GM12873 (cell line): ENCODE results near the gene FNDC11.

Experiments used
- TF ChIP-seq, protein P1 (sequence below): IDR thresholded peaks from 2 replicates; pipeline ENCODE4 v1.5.1; 2012; ENCODE audit warnings: low read depth, mild to moderate bottlenecking, moderate library complexity, low read length, control low read depth; ENCODE audit not compliant: insufficient read depth; ENCODE audit errors: missing control alignments

Gene FNDC11

DNA sequence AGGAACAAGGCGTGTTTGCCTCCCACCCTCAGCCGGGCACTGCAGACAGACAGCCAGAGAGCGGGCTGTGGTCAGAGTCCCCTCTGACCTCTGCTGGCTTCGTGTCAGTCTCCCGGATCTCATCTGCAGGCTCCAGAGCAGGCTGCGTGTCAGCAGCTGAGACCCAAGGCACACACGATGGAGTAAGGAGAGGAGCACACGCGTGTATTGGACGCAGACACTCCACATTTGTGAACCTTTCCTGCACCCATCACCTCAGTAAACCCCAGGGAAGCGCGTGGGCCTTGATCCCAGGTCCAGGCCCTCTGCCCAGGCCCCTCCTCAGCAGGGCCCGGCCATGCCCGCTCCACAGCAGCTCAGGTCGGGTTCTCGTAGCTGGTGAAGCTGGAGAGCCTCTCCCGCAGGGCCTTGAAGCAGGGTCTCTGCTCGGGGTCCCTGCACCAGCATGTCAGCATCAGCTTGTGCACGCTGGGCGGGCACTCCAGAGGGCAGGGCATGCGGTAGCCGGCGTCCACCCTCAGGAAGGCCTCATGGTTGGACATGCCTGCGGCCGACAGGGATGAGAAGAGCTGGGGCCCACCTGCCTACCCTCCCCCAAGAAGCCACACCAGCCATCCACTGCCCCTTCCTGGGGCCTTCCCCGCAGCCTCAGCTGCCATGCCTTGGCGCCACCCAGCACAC is 24.6 kb upstream of the FNDC11 start:
- TF ChIP-seq, protein P1, sequence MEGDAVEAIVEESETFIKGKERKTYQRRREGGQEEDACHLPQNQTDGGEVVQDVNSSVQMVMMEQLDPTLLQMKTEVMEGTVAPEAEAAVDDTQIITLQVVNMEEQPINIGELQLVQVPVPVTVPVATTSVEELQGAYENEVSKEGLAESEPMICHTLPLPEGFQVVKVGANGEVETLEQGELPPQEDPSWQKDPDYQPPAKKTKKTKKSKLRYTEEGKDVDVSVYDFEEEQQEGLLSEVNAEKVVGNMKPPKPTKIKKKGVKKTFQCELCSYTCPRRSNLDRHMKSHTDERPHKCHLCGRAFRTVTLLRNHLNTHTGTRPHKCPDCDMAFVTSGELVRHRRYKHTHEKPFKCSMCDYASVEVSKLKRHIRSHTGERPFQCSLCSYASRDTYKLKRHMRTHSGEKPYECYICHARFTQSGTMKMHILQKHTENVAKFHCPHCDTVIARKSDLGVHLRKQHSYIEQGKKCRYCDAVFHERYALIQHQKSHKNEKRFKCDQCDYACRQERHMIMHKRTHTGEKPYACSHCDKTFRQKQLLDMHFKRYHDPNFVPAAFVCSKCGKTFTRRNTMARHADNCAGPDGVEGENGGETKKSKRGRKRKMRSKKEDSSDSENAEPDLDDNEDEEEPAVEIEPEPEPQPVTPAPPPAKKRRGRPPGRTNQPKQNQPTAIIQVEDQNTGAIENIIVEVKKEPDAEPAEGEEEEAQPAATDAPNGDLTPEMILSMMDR = no peak

DNA sequence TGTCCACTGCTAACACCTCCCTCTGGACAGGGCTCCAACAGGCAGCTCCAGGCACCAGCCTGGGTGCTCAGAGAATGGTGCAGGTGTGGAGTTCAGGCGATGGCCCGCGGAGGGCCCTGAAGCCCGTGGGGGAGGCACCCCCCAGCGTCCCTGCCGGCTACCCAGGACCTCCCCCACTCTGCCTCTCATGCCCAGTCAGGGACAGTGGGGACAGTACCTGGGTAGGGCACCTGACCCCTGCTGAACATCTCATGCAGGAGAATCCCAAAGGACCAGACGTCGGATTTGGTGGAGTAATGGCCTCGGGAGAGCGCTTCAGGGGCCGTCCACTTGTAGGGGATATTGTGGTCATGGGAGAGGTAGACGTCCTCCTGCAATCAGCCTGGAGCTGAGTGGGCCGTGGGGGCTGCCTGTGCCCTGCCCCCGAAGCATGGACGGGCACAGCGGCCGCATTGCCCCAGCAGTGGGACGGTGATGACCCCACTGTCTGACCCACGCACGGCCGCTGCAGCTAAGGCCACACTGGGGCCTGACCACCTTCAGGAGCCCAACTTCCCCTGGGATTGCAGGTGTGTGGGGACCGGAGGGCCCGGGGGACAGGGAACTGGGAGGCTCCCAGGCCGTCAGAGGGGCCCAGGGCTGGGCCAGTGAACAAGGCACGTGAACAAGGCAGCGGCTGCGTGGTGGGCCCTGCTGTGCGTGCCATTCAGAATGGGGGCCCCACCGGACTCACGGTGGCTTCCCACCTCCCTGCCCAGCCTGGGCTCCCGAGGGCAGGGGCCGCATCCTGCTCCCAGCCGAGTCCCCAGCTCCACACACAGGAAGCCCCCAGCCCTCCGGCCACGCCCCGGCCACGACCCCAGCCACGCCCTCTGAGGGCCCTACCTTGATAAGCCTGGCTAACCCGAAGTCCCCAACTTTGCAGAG is 23.8 kb upstream of the FNDC11 start:
- TF ChIP-seq, protein P1 = no peak

DNA sequence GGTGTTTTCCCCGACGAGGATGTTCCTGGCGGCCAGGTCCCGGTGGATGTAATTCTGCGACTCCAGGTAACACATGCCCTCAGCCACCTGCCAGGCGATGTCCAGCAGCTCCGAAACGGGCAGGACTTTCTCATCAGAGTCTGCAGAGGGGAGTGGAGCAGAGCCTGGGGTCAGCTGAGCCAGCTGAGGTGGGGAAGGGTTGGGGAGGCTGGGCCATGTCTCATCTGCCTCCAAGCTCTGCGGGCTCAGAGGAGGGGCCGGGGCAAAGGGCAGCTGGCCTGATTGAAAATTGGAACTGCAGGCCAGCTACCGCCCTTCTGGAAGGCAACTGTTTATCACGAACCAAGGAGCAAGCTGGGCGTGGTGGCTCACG is 23.2 kb upstream of the FNDC11 start:
- TF ChIP-seq, protein P1 = no peak

DNA sequence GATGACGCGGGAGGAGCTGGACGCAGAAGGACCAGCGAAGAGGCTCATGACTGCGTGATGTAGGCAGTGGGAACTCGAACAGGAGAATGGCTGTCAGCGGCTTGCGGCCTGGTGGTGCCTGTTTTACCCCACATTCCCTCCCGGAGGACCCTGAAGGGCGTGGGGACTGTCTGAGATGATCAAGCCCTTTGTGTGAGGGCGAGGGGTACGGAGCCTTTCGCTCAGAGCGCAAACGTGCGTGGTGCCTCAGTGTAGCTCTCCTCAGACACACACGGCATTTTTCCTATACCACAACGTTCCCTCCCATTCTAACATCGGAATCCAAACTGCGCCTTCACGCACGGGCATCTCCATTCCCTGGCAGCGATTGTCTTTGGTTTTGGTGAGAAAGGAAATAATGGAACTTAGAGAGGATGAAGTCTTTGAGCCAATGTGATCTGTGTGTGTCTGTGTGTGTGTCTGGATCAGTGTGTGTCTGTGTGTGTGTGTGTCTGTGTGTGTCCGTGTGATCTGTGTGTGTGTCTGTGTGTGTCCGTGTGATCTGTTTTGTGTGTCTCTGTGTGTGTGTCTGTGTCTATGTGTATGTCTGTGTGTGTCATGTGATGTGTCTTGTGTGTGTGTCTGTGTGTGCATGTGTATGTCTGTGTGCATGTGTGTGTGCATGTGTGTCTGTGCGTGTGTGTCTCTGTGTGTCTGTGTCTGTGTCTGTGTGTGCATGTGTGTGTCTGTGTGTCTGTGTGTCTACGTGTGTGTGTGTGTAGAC is 22.1 kb upstream of the FNDC11 start:
- TF ChIP-seq, protein P1 = no peak

DNA sequence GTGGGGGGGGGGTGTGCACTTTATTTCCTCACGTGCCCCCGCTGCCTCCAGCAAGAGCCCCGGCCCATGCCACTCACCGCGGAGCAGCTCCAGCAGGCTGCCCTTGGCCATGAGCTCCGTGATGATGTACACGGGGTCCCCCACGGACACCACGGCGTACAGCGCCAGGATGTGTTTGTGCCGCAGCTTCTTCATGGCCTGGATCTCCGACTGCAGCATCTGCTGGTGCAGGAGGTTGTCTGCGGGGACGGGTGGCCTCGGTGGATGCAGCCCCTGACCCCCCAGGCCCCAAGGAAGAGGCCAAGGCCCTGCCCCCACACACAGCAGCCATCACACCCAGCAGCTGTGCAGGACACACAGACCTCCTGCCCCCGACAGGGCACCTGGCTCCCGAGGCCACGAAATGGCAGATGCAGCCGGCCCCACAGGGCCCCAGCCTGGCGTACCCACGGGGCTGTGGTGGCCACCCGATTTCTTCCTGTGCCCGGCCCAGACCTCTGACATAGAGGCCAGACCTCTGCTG is 21.4 kb upstream of the FNDC11 start:
- TF ChIP-seq, protein P1 = no peak

DNA sequence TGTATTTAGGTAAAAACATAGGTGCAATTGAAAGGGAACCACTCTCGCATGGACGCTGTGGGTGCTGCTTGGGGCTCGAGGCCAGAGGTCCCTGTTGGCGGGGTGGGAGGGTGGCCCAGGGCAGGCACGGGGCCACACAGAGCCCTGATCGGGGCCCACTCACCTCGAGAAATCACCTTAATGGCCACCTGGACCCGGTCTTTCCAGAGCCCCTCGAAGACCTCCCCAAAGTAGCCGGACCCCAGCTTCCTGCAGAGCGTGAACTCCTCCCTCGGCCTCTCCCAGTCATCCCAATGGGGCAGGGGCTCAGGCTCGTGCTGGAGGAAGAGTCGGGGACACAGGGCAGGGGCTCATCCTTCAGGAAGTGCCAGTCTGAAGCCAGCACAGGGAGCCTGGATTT is 20.6 kb upstream of the FNDC11 start:
- TF ChIP-seq, protein P1 = no peak
